Stimulated activated memory B cell treated with anti-CD40 and anti-IgM and Interleukin-4, amounts not matched to agents 10 μg/mL and 1 μg/mL and 100 μg/mL, for 72 hours (primary cell): ENCODE results near the gene FBXL19.

Experiments
- ATAC-seq: fragments of 150-1000 bp; cut with Tn5 transposase; 2 replicates; pipeline ENCODE4 v1.10.0; 2021
- H3K27ac Mint-ChIP-seq: one replicate; pipeline ENCODE4 v1.8.0; 2022; ENCODE audit warnings: mild to moderate bottlenecking, mixed read lengths
- H3K27me3 Mint-ChIP-seq: one replicate; pipeline ENCODE4 v1.8.0; 2022; ENCODE audit warnings: mixed read lengths
- H3K36me3 Mint-ChIP-seq: one replicate; pipeline ENCODE4 v1.8.0; 2022; ENCODE audit warnings: mixed read lengths
- H3K4me1 Mint-ChIP-seq: one replicate; pipeline ENCODE4 v1.8.0; 2022; ENCODE audit warnings: mixed read lengths
- H3K4me3 Mint-ChIP-seq: one replicate; pipeline ENCODE4 v1.8.0; 2022; ENCODE audit warnings: mild to moderate bottlenecking, moderate library complexity, mixed read lengths
- H3K9me3 Mint-ChIP-seq: one replicate; pipeline ENCODE4 v1.8.0; 2022; ENCODE audit warnings: mixed read lengths

FBXL19 gene

DNA sequence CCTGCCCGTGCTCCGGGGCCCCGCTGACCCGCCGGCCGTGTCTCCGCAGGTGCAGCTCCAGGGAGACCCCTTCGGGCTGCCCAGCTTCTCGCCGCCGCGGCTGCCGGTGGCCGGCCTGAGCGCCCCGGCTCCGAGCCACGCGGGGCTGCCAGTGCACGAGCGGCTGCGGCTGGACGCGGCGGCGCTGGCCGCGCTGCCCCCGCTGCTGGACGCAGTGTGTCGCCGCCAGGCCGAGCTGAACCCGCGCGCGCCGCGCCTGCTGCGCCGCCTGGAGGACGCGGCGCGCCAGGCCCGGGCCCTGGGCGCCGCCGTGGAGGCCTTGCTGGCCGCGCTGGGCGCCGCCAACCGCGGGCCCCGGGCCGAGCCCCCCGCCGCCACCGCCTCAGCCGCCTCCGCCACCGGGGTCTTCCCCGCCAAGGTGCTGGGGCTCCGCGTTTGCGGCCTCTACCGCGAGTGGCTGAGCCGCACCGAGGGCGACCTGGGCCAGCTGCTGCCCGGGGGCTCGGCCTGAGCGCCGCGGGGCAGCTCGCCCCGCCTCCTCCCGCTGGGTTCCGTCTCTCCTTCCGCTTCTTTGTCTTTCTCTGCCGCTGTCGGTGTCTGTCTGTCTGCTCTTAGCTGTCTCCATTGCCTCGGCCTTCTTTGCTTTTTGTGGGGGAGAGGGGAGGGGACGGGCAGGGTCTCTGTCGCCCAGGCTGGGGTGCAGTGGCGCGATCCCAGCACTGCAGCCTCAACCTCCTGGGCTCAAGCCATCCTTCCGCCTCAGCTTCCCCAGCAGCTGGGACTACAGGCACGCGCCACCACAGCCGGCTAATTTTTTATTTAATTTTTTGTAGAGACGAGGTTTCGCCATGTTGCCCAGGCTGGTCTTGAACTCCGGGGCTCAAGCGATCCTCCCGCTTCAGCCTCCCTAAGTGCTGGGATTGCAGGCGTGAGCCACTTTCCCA is 21.1 kb upstream of the FBXL19 start:
- H3K27ac Mint-ChIP-seq, result peak overlapping the region; percentile 94
- H3K36me3 Mint-ChIP-seq, result peaks cover 5% of the 10 kb centered on the region
- peak overlapping the region; percentile 98 for H3K4me3 Mint-ChIP-seq
- peaks cover 25% of the 10 kb centered on the region for H3K4me1 Mint-ChIP-seq
- peak; percentile 91 for ATAC-seq
- H3K27me3 Mint-ChIP-seq, result no peaks in the 10 kb centered on the region
- H3K9me3 Mint-ChIP-seq, result peaks cover 3% of the 10 kb centered on the region

- no peaks in the 10 kb centered on the region for H3K27me3 Mint-ChIP-seq
- peaks cover 5% of the 10 kb centered on the region for H3K36me3 Mint-ChIP-seq
- peaks cover 24% of the 10 kb centered on the region for H3K4me1 Mint-ChIP-seq
- H3K4me3 Mint-ChIP-seq, result peak overlapping the region; percentile 98
- H3K9me3 Mint-ChIP-seq, result peaks cover 3% of the 10 kb centered on the region
- peak overlapping the region; percentile 94 for H3K27ac Mint-ChIP-seq
- no peak for ATAC-seq
Measured at GRCh38 chr16:30903002-30903401, 20.4 kb upstream of the FBXL19 start.

GRCh38 chr16:30903596-30903995 is 19.8 kb upstream of the FBXL19 start:
- peaks cover 24% of the 10 kb centered on the region for H3K4me1 Mint-ChIP-seq
- peak overlapping the region; percentile 94 for H3K27ac Mint-ChIP-seq
- H3K4me3 Mint-ChIP-seq, result no peak overlapping the region
- H3K27me3 Mint-ChIP-seq, result no peaks in the 10 kb centered on the region
- ATAC-seq, result no peak
- H3K9me3 Mint-ChIP-seq, result peaks cover 3% of the 10 kb centered on the region
- H3K36me3 Mint-ChIP-seq, result peaks cover 5% of the 10 kb centered on the region

DNA sequence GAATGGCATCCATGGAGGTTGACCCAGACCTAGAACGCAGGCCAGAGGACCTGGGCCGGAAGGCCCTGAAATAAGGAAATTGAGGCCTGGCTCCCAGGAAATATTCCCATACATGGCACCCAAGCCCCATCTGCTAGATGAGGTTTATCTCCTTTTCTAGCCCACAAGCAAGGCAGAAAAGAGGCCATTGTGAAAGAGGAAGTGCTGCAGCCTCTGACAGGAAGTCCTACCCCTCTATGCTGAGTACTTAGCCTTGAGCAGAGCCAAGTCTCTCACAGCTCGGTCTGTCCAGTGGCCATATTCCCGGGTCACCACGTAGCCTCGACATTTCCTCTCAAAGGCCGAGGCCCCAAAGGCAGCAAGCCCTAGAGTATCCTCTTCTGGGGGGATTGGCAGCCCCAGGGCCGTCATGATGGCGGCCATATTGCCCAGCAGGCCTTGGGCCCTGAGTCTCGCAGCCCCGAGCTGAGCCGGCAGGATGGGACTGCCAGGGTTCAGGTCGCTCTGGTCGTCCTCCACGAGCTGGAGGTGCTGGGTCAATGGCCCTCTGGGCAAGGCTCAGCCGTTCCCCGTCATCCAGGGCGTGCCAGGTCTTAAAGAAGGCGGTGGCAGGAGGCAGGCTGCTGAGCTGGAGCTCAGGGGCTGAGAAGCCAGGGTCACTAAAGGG is 19.1 kb upstream of the FBXL19 start:
- Mint-ChIP-seq H3K4me3 (no peak overlapping the region), H3K4me1 (peaks cover 24% of the 10 kb centered on the region), H3K36me3 (peaks cover 5% of the 10 kb centered on the region), H3K9me3 (peaks cover 3% of the 10 kb centered on the region), H3K27ac (peak overlapping the region; percentile 94), H3K27me3 (no peaks in the 10 kb centered on the region)
- ATAC-seq, result no peak

GRCh38 chr16:30907064-30907463 is 16.3 kb upstream of the FBXL19 start:
- no peak for ATAC-seq
- H3K36me3 Mint-ChIP-seq, result peaks cover 5% of the 10 kb centered on the region
- no peaks in the 10 kb centered on the region for H3K27me3 Mint-ChIP-seq
- H3K27ac Mint-ChIP-seq, result no peak overlapping the region
- H3K9me3 Mint-ChIP-seq, result peaks cover 3% of the 10 kb centered on the region
- no peak overlapping the region for H3K4me3 Mint-ChIP-seq
- peaks cover 18% of the 10 kb centered on the region for H3K4me1 Mint-ChIP-seq

DNA sequence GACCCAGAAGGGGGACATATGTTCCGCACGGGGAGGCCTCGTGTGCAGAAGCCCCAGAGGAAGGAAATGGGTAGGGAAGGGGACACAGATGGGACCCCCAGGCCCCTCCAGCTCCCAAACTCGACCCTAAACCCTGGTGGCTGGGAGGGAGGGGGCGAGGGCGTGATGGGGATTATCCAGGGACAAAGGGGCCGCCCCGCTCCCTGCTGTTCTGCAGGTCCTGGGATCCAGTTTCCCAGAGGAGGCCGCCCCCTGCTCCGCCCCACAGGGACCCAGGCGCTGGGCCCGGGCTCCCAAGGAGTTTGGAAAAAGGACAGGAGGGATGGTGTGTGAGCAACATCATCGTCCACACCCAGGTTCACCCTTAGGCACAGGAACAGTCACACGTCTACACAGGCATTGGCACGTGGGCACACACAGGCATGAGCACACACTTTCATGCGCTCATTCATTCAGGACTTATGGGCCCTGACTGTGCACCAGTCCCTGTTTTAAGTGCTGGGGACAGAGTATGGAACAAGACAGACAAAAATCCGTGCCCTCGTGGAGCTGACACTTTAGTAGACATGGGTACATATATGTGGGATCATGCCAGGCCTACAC is 12.8 kb upstream of the FBXL19 start:
- Mint-ChIP-seq H3K36me3 (no peaks in the 10 kb centered on the region), H3K27me3 (no peaks in the 10 kb centered on the region), H3K4me3 (no peak overlapping the region), H3K27ac (no peak overlapping the region), H3K4me1 (peaks cover 6% of the 10 kb centered on the region), H3K9me3 (no peaks in the 10 kb centered on the region)
- no peak for ATAC-seq

GRCh38 chr16:30912794-30913412 is 10.5 kb upstream of the FBXL19 start:
- Mint-ChIP-seq H3K9me3 (no peaks in the 10 kb centered on the region), H3K4me1 (peaks cover 6% of the 10 kb centered on the region), H3K4me3 (no peak overlapping the region), H3K27ac (no peak overlapping the region), H3K36me3 (no peaks in the 10 kb centered on the region), H3K27me3 (no peaks in the 10 kb centered on the region)
- ATAC-seq, result no peak

DNA sequence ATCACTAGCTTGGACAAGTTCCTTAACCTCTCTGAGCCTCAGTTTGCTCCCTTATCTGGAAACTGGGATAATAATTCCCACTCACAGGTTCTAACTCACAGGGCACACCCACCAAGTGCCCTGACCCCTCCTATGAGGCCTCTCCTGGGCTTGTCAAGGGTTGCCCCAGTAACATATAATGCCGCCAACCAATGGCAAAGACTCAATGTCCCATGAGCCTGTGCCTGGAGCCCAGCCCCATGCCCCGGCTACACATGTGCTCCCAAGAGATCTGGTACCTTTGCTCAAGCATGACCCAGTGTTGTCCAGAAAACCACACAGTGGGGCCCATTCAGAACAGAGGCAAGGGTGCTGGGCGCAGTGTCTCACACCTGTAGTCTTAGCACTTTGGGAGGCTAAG is 8.5 kb upstream of the FBXL19 start:
- H3K9me3 Mint-ChIP-seq, result no peaks in the 10 kb centered on the region
- H3K4me1 Mint-ChIP-seq, result peaks cover 6% of the 10 kb centered on the region
- H3K36me3 Mint-ChIP-seq, result no peaks in the 10 kb centered on the region
- H3K27me3 Mint-ChIP-seq, result no peaks in the 10 kb centered on the region
- H3K4me3 Mint-ChIP-seq, result no peak overlapping the region
- no peak overlapping the region for H3K27ac Mint-ChIP-seq
- peak; percentile 69 for ATAC-seq

GRCh38 chr16:30918614-30919013 is 4.8 kb upstream of the FBXL19 start:
- H3K4me3 Mint-ChIP-seq, result no peak overlapping the region
- H3K27ac Mint-ChIP-seq, result no peak overlapping the region
- H3K27me3 Mint-ChIP-seq, result no peaks in the 10 kb centered on the region
- no peaks in the 10 kb centered on the region for H3K36me3 Mint-ChIP-seq
- H3K4me1 Mint-ChIP-seq, result peaks cover 22% of the 10 kb centered on the region
- no peaks in the 10 kb centered on the region for H3K9me3 Mint-ChIP-seq
- no peak for ATAC-seq

- Mint-ChIP-seq H3K4me3 (peak overlapping the region; percentile 94), H3K27ac (peak overlapping the region; percentile 96), H3K9me3 (no peaks in the 10 kb centered on the region), H3K4me1 (peaks cover 29% of the 10 kb centered on the region), H3K36me3 (peaks cover 1% of the 10 kb centered on the region), H3K27me3 (no peaks in the 10 kb centered on the region)
- ATAC-seq, result no peak
Measured at GRCh38 chr16:30920891-30921290, 2.5 kb upstream of the FBXL19 start.

DNA sequence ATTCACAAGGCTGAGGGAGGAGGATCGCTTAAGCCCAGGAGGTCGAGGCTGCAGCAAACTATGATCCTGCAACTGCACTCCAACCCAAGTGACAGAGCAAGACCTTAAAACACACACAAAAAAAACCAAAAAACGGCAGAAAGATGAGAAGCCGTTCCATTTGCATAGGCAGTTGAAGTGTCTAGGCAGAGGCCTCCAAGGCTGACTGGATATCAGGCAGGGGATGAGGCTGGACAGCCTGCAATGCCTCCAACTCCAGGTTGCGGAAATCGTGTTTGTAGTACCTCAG is 2.0 kb upstream of the FBXL19 start:
- ATAC-seq, result no peak
- H3K9me3 Mint-ChIP-seq, result no peaks in the 10 kb centered on the region
- peaks cover 34% of the 10 kb centered on the region for H3K4me1 Mint-ChIP-seq
- peaks cover 6% of the 10 kb centered on the region for H3K36me3 Mint-ChIP-seq
- peak overlapping the region; percentile 96 for H3K27ac Mint-ChIP-seq
- H3K4me3 Mint-ChIP-seq, result peak overlapping the region; percentile 94
- H3K27me3 Mint-ChIP-seq, result no peaks in the 10 kb centered on the region

DNA sequence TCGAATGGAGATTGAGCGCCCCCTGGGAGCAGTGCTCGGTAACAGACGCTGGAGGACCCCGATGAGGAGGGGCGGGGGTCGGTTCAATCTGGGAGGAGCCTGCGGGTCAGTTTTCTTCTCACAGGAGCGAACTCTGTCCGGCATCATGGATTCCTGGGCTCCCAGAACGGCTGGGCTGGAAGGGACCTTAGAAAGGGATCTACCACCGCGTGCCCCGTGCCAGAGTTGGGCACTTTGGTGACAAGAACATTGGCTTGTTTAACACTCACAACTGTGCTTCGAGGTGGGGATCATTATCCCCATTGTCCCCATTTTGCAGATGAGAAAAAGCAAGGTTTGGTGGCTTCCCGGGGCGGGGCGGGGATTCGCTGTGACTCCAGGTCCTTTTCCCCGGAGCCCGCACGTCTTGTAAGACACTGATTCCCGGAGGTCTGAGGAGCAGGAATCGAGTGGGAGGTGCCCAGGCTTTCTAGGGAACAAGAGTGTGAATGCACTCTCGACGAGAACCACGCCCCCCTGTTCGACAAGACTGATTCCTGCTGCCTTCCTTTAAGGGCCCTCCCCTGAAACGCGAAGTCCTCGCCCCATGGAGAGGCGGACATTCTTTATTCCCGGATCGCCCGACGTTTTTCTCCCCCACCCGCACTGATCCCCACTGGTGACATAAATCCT is 1.5 kb upstream of the FBXL19 start:
- Mint-ChIP-seq H3K9me3 (no peaks in the 10 kb centered on the region), H3K4me3 (peak overlapping the region; percentile 94), H3K27ac (peak overlapping the region; percentile 96), H3K4me1 (peaks cover 39% of the 10 kb centered on the region), H3K36me3 (peaks cover 11% of the 10 kb centered on the region), H3K27me3 (no peaks in the 10 kb centered on the region)
- peak; percentile 0 for ATAC-seq

- Mint-ChIP-seq H3K9me3 (no peaks in the 10 kb centered on the region), H3K27me3 (no peaks in the 10 kb centered on the region), H3K4me3 (peak overlapping the region; percentile 94), H3K36me3 (peaks cover 13% of the 10 kb centered on the region), H3K4me1 (peaks cover 42% of the 10 kb centered on the region), H3K27ac (peak overlapping the region; percentile 96)
- ATAC-seq, result peak; percentile 89
Measured at GRCh38 chr16:30922420-30922959, 882 bp upstream of the FBXL19 start.

- H3K4me1 Mint-ChIP-seq, result peaks cover 42% of the 10 kb centered on the region
- H3K9me3 Mint-ChIP-seq, result no peaks in the 10 kb centered on the region
- peak overlapping the region; percentile 94 for H3K4me3 Mint-ChIP-seq
- peak; percentile 85 for ATAC-seq
- peak overlapping the region; percentile 96 for H3K27ac Mint-ChIP-seq
- no peaks in the 10 kb centered on the region for H3K27me3 Mint-ChIP-seq
- H3K36me3 Mint-ChIP-seq, result peaks cover 13% of the 10 kb centered on the region
Measured at GRCh38 chr16:30922960-30923535, 324 bp upstream of the FBXL19 start.
